SK-N-SH (cell line): ENCODE data around the gene KIAA1191. TPM values are rescaled to one million over a fixed set of nuclear protein-coding genes. Genes with fewer than 3 reads are reported as not detected.
A peak's percentile ranks its signal among the peaks of the same experiment; 100 is the strongest.

Experiments
- CTCF ChIA-PET: fragments of 300-600, 350-600 bp; formaldehyde crosslinking; extraction: SDS; loops from one replicate; lab custom pipeline; 2021; lab: Yijun Ruan, JAX
- POLR2A ChIA-PET: fragments of 350-600 bp; sonication (Branson Sonifier 250); formaldehyde crosslinking; extraction: SDS; loops from one replicate; lab custom pipeline; 2020; ENCODE audit warnings: antibody characterized with exemption, inconsistent platforms; lab: Yijun Ruan, JAX
- DNase-seq: peaks from one replicate; pipeline ENCODE4 v3.0.0; 2012
- H2AFZ ChIP-seq: fragments of 200-600 bp; sonication (generic); 2 replicates; pipeline ENCODE4 v1.8.1; 2016; ENCODE audit warnings: antibody characterized with exemption, mild to moderate bottlenecking, low read depth
- H3F3A ChIP-seq: fragments of 200-600 bp; sonication (generic); replicated peaks from 2 replicates; pipeline ENCODE3; 2016; ENCODE audit warnings: antibody characterized with exemption, mild to moderate bottlenecking; ENCODE audit not compliant: insufficient read depth
- H3K27ac ChIP-seq, 2 experiments: fragments of 200-500 bp in 1 of 2; fragments of 200-600 bp in 1 of 2; sonication (Bioruptor generic) in 1 of 2; sonication (generic), shearing (Covaris generic) in 1 of 2; 2 replicates each; pipeline versions ENCODE4 v1.5.1 to v1.6.1; 2014 to 2016; ENCODE audit warnings: low read depth in 2 of 2, inconsistent platforms in 1 of 2, low read length in 1 of 2, mild to moderate bottlenecking in 1 of 2, mixed read lengths in 1 of 2
- H3K27me3 ChIP-seq: fragments of 200-600 bp; sonication (generic), shearing (Covaris generic); 2 replicates; pipeline ENCODE4 v1.6.1; 2016; ENCODE audit warnings: mixed run types; ENCODE audit not compliant: insufficient read depth
- H3K36me3 ChIP-seq, 2 experiments: fragments of 200-500 bp in 1 of 2; fragments of 200-600 bp in 1 of 2; sonication (Bioruptor generic) in 1 of 2; sonication (generic) in 1 of 2; replicated peaks in 1 of 2; 2 replicates each; pipeline versions ENCODE3 to v1.5.1; 2014 to 2016; ENCODE audit warnings: low read length in 1 of 2, mild to moderate bottlenecking in 1 of 2; ENCODE audit not compliant: insufficient read depth in 2 of 2, control insufficient read depth in 1 of 2
- H3K4me1 ChIP-seq, 2 experiments: fragments of 200-500 bp in 1 of 2; fragments of 200-600 bp in 1 of 2; sonication (Bioruptor generic) in 1 of 2; sonication (generic), shearing (Covaris generic) in 1 of 2; 2 replicates each; pipeline versions ENCODE4 v1.5.1 to v1.6.1; 2014 to 2016; ENCODE audit warnings: low read depth in 1 of 2, low read length in 1 of 2, mixed run types in 1 of 2; ENCODE audit not compliant: insufficient read depth in 2 of 2, control insufficient read depth in 1 of 2
- H3K4me2 ChIP-seq: fragments of 200-600 bp; sonication (generic), shearing (Covaris generic); 2 replicates; pipeline ENCODE4 v1.6.1; 2017; ENCODE audit warnings: mixed run types
- H3K4me3 ChIP-seq, 2 experiments: fragments of 200-500 bp in 1 of 2; fragments of 200-600 bp in 1 of 2; sonication (Bioruptor generic) in 1 of 2; sonication (generic), shearing (Covaris generic) in 1 of 2; 2 replicates each; pipeline versions ENCODE4 v1.5.1 to v1.8.1; 2014 to 2016; ENCODE audit warnings: low read depth in 2 of 2, inconsistent platforms in 1 of 2, low read length in 1 of 2, mild to moderate bottlenecking in 1 of 2, mixed read lengths in 1 of 2, moderate library complexity in 1 of 2
- H3K79me2 ChIP-seq: fragments of 200-600 bp; sonication (generic); 2 replicates; pipeline ENCODE4 v1.8.1; 2017; ENCODE audit warnings: mild to moderate bottlenecking; ENCODE audit not compliant: insufficient read depth
- H3K9ac ChIP-seq: fragments of 200-600 bp; sonication (generic); 2 replicates; pipeline ENCODE4 v1.6.1; 2017; ENCODE audit warnings: mixed run types
- H3K9me2 ChIP-seq: fragments of 200-600 bp; sonication (generic); 2 replicates; pipeline ENCODE4 v1.6.1; 2017; ENCODE audit warnings: mixed run types
- H3K9me3 ChIP-seq: fragments of 200-600 bp; sonication (generic); 2 replicates; pipeline ENCODE4 v1.6.1; 2017; ENCODE audit warnings: mixed run types, mild to moderate bottlenecking, moderate library complexity
- H4K20me1 ChIP-seq: fragments of 200-600 bp; sonication (generic); 2 replicates; pipeline ENCODE4 v1.6.1; 2017; ENCODE audit warnings: mild to moderate bottlenecking, mixed run types; ENCODE audit not compliant: insufficient read depth
- CHD2 ChIP-seq: fragments of 150-350 bp; IDR thresholded peaks from 2 replicates; pipeline ENCODE4 v1.6.1; 2018; ENCODE audit warnings: low read length; ENCODE audit not compliant: partially characterized antibody
- ELF1 ChIP-seq: IDR thresholded peaks from 2 replicates; pipeline ENCODE4 v1.4.0; 2012
- EP300 ChIP-seq, 2 experiments: IDR thresholded peaks; 2 replicates each; pipeline versions ENCODE4 v1.4.0 to v1.6.1; 2012; ENCODE audit warnings: borderline replicate concordance in 1 of 2, low read depth in 1 of 2, low read length in 1 of 2
- FOSL2 ChIP-seq: IDR thresholded peaks from 2 replicates; pipeline ENCODE4 v1.4.0; 2012; ENCODE audit warnings: low read depth, mild to moderate bottlenecking, moderate library complexity, borderline replicate concordance
- FOXJ3 ChIP-seq: sonication (generic); formaldehyde crosslinking; IDR thresholded peaks from 2 replicates; pipeline ENCODE4 v1.5.1; 2020; ENCODE audit warnings: mild to moderate bottlenecking, missing genetic modification reagents
- FOXM1 ChIP-seq: IDR thresholded peaks from 2 replicates; pipeline ENCODE4 v1.4.0; 2012; ENCODE audit warnings: low read depth, mild to moderate bottlenecking
- GATA2 ChIP-seq: sonication (generic); formaldehyde crosslinking; IDR thresholded peaks from 2 replicates; pipeline ENCODE4 v1.5.0; 2020; ENCODE audit warnings: mild to moderate bottlenecking, missing genetic modification reagents
- MXI1 ChIP-seq: IDR thresholded peaks from 2 replicates; pipeline ENCODE4 v1.6.1; 2012; ENCODE audit warnings: mild to moderate bottlenecking, low read depth, low read length, improper control_type of control experiment
- NRF1 ChIP-seq: IDR thresholded peaks from 2 replicates; pipeline ENCODE4 v1.6.1; 2012; ENCODE audit warnings: low read depth, mild to moderate bottlenecking, low read length
- RFX5 ChIP-seq: IDR thresholded peaks from 2 replicates; pipeline ENCODE4 v1.6.1; 2012; ENCODE audit warnings: mild to moderate bottlenecking, improper control_type of control experiment, low read length
- SMC3 ChIP-seq: IDR thresholded peaks from 2 replicates; pipeline ENCODE4 v1.6.1; 2012; ENCODE audit warnings: low read depth, low read length, improper control_type of control experiment
- TAF1 ChIP-seq: IDR thresholded peaks from 2 replicates; pipeline ENCODE4 v1.6.1; 2012; ENCODE audit warnings: low read depth, mild to moderate bottlenecking, low read length, moderate library complexity, borderline replicate concordance
- TCF12 ChIP-seq: IDR thresholded peaks from 2 replicates; pipeline ENCODE4 v1.4.0; 2012
- YY1 ChIP-seq: IDR thresholded peaks from 2 replicates; pipeline ENCODE4 v1.4.0; 2012; ENCODE audit warnings: low read depth, mild to moderate bottlenecking
- WGBS: methylation state at CpG from one replicate; pipeline ENCODE4 v1.1.6; 2017; ENCODE audit warnings: low lambda C conversion rate; 5-methylcytosine and 5-hydroxymethylcytosine counted together
- polyA plus RNA-seq, 3 experiments: library from polyadenylated mRNA; depleted of rRNA; stranded (reverse); fragments of >200 nt; gene quantifications; 2 replicates each; pipeline ENCODE4 v1.2.3, GENCODE V29; 2012
- TF ChIP-seq, protein P1 (sequence below): IDR thresholded peaks from 2 replicates; pipeline ENCODE4; 2012
- TF ChIP-seq, protein P2 (sequence below): fragments of 150-350 bp; IDR thresholded peaks from 2 replicates; pipeline ENCODE4 v1.6.1; 2016; ENCODE audit warnings: mild to moderate bottlenecking, low read depth, low read length
- TF ChIP-seq, protein P3 (sequence below): IDR thresholded peaks from 2 replicates; pipeline ENCODE4 v1.4.0; 2012; ENCODE audit warnings: low read depth, borderline replicate concordance

KIAA1191 gene
- polyA plus RNA-seq, 1 of the 3 experiments (the other 2 are of a cell fraction), result 100 TPM

DNA sequence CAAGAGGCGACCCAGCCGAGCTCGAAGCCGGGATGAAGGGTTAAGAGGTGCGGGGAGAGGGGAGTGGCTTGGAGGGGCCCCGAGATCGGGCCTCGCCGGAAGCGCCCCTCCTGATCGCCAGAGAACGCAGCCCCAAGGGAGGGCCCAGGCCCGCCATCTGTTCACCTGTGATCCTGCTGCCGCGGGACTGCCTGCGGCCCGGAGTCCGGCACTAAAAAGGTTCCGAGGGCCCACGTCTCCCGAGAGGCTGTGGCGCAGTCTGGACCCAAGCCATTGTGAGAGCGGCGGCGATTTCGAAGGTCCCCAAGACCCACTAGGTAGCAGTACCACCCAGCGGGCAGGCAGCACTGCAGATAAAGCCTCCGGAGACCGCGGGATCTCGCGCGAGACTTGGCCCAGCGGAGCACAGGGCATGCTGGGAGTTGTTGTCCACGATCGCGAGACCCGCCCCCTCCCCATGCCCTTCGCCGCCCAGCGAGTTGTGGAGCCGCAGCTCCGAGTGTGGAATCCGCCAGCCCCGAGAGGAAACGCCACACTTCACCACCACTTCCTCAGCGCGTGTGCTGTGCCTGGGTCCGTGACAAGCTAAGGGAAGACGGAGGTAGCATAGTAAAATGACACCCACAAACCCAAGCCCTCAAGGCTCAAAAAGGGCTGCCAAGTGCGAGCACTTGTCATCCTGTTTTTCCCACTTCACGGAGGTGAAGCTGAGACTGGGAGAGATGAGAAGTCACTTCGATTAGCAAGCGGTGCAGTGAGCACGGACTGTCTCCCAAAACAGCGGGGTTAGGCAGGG, at the start of gene KIAA1191 (continued):
- TF ChIP-seq ELF1 (0 out of 2 replicates have a peak, but pooled peaks have one; percentile 7), EP300 (IDR thresholded peaks at IDR 0.05; ENCODE audit: borderline replicate concordance in 1 of 2, low read depth in 1 of 2, low read length in 1 of 2) (no peak; a peak in 1 of 4 replicates)
- TF ChIP-seq, protein P1, sequence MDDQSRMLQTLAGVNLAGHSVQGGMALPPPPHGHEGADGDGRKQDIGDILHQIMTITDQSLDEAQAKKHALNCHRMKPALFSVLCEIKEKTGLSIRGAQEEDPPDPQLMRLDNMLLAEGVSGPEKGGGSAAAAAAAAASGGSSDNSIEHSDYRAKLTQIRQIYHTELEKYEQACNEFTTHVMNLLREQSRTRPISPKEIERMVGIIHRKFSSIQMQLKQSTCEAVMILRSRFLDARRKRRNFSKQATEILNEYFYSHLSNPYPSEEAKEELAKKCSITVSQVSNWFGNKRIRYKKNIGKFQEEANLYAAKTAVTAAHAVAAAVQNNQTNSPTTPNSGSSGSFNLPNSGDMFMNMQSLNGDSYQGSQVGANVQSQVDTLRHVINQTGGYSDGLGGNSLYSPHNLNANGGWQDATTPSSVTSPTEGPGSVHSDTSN, result no peak

GRCh38 chr5:176410486-176411180, 49.1 kb upstream of the KIAA1191 start:
- Histone ChIP-seq H3K36me3 (peaks cover 0 to 9% of the 10 kb centered on the region in 2 experiments), H3K27ac (no peak overlapping the region), H3F3A (no peaks in the 10 kb centered on the region), H3K79me2 (peaks cover 18% of the 10 kb centered on the region; the same call in 1 of the 2 replicates)
- POLR2A ChIA-PET, result no interaction called here
- TF ChIP-seq YY1 (no peak), TCF12 (no peak), NRF1 (no peak), MXI1 (no peak), FOSL2 (no peak), CHD2 (no peak), RFX5 (no peak)
- TF ChIP-seq, protein P2, sequence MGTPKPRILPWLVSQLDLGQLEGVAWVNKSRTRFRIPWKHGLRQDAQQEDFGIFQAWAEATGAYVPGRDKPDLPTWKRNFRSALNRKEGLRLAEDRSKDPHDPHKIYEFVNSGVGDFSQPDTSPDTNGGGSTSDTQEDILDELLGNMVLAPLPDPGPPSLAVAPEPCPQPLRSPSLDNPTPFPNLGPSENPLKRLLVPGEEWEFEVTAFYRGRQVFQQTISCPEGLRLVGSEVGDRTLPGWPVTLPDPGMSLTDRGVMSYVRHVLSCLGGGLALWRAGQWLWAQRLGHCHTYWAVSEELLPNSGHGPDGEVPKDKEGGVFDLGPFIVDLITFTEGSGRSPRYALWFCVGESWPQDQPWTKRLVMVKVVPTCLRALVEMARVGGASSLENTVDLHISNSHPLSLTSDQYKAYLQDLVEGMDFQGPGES, result no peak
- TF ChIP-seq, all 33 proteins: peak for 0
- Histone ChIP-seq H3K9ac (no peak overlapping the region), H3K27me3 (no peaks in the 10 kb centered on the region), H2AFZ (no peak overlapping the region), H3K4me3 (no peak overlapping the region), H3K4me1 (peaks cover 0 to 4% of the 10 kb centered on the region in 2 experiments; a peak in 2 of 4 replicates), H3K9me2 (no peaks in the 10 kb centered on the region), H4K20me1 (no peaks in the 10 kb centered on the region), H3K4me2 (no peak overlapping the region), H3K9me3 (no peaks in the 10 kb centered on the region)
- CTCF ChIA-PET, result interaction anchor here (1.2 kb wide), 1 partner anchor 37 kb away, joined by 5 read pairs; no protein-coding TSS in a partner anchor
- DNase-seq, result no peak
- 96% methylated on average over 3 of the region's 5 CpGs for WGBS

DNA sequence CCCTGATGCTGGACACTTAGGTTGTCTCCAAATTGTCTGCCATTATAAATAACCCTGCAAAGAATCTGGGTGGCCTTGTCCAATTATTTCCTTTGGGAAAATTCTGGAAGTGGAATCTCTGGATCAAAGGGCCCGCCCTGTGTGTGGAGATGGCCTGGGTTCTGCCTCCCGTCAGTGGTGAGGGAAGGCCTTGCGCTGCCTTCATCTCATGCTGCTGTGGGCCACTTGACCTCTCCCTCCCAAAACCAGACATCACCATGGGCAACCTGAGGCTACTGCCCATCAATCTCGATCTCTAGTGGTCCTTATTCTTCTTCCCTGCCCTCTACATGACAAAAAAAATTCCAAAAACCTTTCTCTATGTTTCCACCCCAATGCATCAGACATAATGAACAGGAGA, 48.2 kb upstream of the KIAA1191 start:
- no peaks in the 10 kb centered on the region; a peak in 1 of 4 replicates for H3K4me1 ChIP-seq
- H3K9ac ChIP-seq, result no peak overlapping the region
- no peaks in the 10 kb centered on the region for H3K9me2 ChIP-seq
- H3K4me2 ChIP-seq, result no peak overlapping the region
- H2AFZ ChIP-seq, result no peak overlapping the region
- no peaks in the 10 kb centered on the region for H3F3A ChIP-seq
- no peaks in the 10 kb centered on the region for H3K27me3 ChIP-seq
- peaks cover 12% of the 10 kb centered on the region; the same call in 1 of the 2 replicates for H3K79me2 ChIP-seq
- H3K4me3 ChIP-seq, result no peak overlapping the region
- no peak for DNase-seq
- no peaks in the 10 kb centered on the region for H3K9me3 ChIP-seq
- POLR2A ChIA-PET, result interaction anchor here (0.6 kb wide), 1 partner anchor 9 kb away, joined by 4 read pairs; no protein-coding TSS in a partner anchor
- WGBS, result 94% methylated on average over 4 of the region's 4 CpGs
- peaks cover 0 to 9% of the 10 kb centered on the region in 2 experiments for H3K36me3 ChIP-seq
- no peaks in the 10 kb centered on the region for H4K20me1 ChIP-seq
- no peak overlapping the region for H3K27ac ChIP-seq
- CTCF ChIA-PET, result interaction anchor here (1.2 kb wide), 1 partner anchor 38 kb away, joined by 5 read pairs; no protein-coding TSS in a partner anchor
- TF ChIP-seq MXI1 (no peak), SMC3 (no peak), YY1 (no peak), CHD2 (no peak), TAF1 (no peak), FOXM1 (no peak), GATA2 (CRISPR knock-in tag) (no peak), RFX5 (no peak), FOXJ3 (CRISPR knock-in tag) (no peak)
- TF ChIP-seq, protein P3, sequence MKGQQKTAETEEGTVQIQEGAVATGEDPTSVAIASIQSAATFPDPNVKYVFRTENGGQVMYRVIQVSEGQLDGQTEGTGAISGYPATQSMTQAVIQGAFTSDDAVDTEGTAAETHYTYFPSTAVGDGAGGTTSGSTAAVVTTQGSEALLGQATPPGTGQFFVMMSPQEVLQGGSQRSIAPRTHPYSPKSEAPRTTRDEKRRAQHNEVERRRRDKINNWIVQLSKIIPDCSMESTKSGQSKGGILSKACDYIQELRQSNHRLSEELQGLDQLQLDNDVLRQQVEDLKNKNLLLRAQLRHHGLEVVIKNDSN, result no peak
- TF ChIP-seq, protein P2, result no peak
